HS-5 (cell line): ENCODE data around the gene S100A14.
"Not testable (repeated sequence)": the region's sequence is repeated elsewhere in the genome, so short reads cannot be mapped to it uniquely, and the experiment has no call there.

Experiments
- DNase-seq: peaks from one replicate; pipeline ENCODE4 v3.0.0-alpha.2; 2012; ENCODE audit warnings: low read depth

The S100A14 gene

GRCh38 chr1:153614906-153615305, 1.2 kb downstream of the S100A14 start:
- no peak for DNase-seq

- DNase-seq = no peak
Measured at GRCh38 chr1:153614189-153614900, 1.8 kb downstream of the S100A14 start.

DNA sequence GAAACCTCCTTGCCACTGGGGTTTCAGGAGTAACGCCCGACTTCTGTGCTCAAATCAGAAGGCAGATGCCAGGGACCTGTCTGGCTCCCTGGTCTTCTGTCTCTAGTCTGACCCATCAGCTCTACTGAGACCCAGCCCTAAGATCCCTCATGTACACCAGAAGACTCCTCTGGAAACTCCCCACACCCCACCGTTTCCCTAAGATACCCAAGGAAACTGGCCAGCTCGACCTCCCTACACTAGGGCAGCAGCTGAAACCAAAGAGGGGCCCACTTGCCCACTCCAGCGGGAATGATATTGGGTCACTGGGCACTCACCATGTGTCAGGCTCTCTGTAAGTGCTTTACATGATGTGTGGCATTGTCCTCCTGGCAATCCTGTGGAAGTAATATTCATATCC, 2.7 kb downstream of the S100A14 start:
- DNase-seq = no peak

DNA sequence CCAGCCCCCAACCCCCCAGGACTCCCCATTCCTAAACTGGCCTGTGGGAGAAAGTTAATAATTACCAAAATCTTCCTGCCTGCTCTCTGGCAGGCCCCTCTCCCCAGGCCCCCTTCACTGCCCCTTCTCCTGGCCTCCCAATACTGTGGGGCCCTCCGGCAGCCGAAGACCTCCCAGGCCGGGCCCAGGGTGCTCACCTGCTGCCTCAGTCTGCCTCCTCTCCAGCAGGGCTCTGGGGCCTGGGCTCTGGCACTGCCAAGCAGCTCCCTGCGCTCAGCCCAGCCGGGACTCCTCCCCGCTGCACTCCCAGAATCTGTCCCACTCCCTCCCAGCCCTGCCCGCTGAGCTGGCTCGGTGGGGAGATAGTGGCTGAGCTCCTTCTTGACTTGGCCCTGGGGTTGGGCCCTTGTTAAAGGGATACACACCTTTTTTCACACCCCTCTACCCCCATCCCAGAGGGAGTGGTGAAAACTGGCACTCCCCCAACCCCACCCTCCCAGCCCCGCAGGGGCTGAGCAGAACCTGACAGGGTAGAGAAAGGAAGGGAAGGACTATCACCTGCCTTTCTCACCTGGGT, 3.3 kb downstream of the S100A14 start, which contains the start of gene S100A16:
TSS of gene S100A16 (minus strand) at position 383 of the 577 bp plus-strand sequence. CDS start 4,986 bp downstream, outside the sequence.
- DNase-seq = no peak

- no peak for DNase-seq
Measured at GRCh38 chr1:153612111-153612754, 3.9 kb downstream of the S100A14 start.

DNA sequence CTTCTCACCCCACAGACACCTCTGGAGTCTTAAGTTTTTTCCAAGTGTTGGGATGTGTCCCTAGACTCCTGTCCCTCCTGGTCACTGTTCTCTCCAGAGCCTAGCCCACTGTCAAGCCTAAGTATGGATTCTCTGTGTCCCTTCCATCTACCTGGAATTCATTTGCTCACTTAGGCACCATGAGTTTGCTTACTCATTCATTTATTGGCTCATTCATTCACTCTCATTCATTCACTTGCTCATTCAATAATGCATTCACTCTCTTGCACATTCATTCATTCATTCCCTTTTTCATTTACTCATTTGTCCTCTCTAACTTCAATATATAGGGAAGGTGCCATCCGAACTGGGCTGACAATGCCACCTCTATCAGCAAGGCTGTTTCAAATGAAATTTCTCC, 4.8 kb downstream of the S100A14 start:
- no peak for DNase-seq

- no peak for DNase-seq
Measured at GRCh38 chr1:153610811-153611301, 5.3 kb downstream of the S100A14 start.

- no peak for DNase-seq
Measured at GRCh38 chr1:153610334-153610733, 5.8 kb downstream of the S100A14 start.

DNA sequence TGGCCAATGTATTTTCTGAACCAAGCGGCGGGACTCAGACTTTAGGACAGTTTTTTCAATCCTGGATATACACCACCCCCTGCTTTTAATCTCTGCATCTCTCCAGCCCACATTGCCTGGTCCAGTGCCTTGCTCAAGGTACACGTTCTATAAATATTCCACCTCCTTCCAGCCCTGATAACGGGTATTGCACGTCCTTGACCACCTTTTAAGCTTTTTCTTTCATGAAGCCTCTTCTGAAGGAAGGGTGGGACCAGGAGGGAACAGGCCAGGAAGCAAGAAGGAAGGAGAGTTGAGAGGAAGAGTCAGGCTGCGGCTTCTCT, 6.6 kb downstream of the S100A14 start:
- DNase-seq = no peak

DNA sequence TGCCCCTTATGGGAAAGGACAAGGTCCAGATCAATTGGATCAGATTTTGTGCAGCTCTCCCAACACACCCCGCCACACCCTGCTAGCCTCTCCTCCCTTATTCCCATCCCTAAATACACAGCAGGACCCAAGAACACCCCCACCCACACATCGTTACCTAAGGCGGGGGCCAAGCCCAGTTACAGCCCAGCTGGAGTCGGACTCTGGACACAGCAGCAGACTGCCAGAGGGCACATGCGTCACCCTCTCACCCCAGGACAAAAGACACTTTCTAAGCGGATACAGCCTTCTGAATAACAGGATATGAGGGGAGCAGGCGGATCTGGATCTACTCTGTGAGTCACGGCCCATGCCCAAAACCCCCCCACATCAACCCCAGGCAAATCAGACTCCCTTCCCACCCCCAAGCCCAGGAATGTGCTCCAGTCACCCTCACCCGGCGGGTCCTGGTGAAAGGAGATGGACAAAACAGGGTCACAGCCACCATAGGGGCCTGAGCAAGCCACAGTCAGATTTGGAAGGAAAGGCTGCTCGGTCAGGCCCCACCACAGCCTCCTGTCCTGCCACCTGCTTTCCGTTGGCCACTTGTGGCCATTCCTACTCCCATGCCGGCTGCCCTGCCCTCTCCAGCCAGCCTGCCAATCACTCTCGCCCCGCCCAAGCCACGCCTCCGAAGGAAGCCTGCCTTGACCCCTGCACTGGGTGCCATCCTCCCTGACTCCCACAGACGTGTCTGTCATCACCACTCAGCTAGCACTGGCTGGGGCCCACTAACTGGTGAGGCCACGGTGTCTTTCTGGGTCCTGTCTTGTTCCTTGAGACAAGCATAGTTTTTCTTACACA, 7.2 kb downstream of the S100A14 start:
- peak; percentile 97 for DNase-seq

- DNase-seq = no peak
Measured at GRCh38 chr1:153608089-153608682, 7.9 kb downstream of the S100A14 start.

- DNase-seq = no peak
Measured at GRCh38 chr1:153607381-153607780, 8.7 kb downstream of the S100A14 start.

GRCh38 chr1:153606194-153606593, 9.9 kb downstream of the S100A14 start:
- DNase-seq = no peak

GRCh38 chr1:153602749-153603148, 13.4 kb downstream of the S100A14 start:
- DNase-seq = no peak

GRCh38 chr1:153599847-153600246, 16.3 kb downstream of the S100A14 start:
- DNase-seq = no peak

GRCh38 chr1:153598309-153599172, 17.6 kb downstream of the S100A14 start:
- DNase-seq = no peak

DNA sequence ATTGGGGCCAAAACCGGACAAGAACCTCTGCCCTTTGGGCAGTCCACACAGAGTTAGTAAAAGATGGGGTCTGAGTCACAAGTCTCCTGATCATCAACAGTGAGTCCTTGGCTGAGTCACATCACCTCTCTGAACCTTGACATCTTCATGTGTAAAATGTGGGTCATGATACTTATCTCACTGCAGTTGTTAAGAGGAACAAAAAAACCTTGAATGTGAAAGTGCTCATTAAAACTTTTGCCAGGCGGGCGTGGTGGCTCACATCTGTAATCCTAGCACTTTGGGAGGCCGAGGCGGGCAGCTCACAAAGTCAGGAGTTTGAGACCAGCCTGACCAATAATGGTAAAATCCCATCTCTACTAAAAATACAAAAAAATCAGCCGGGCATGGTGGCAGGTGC, 18.9 kb downstream of the S100A14 start:
- peak; percentile 77 for DNase-seq

- no peak for DNase-seq
Measured at GRCh38 chr1:153592748-153593147, 23.4 kb downstream of the S100A14 start.

- DNase-seq = no peak
Measured at GRCh38 chr1:153588482-153588881, 27.6 kb downstream of the S100A14 start.

GRCh38 chr1:153588033-153588432, 28.1 kb downstream of the S100A14 start:
- not testable (repeated sequence) for DNase-seq

DNA sequence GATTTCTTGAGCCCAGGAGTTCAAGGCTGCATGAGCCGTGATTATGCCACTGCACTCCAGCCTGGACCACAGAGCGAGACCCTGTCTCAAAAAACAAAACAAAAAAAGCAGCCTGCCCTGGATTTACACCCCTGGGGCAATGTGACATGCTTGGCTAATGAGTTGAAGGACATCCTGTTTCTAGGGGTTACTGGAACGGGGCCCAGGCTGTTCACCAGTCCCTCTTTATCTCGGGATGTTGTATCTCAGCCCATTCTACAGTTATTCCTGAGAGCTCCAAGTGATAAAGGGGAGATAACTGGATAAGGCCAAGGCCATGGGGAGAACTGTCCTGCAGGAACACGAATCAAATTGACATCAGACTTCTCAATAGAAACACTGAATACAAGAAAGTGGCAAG, 28.8 kb downstream of the S100A14 start:
- DNase-seq = no peak
